ENCODE results near the gene GPRIN1.

GPRIN1 gene

GRCh38 chr5:176597417-176598389 is 12.3 kb downstream of the GPRIN1 start:
- Histone ChIP-seq H3K4me2 (no peak overlapping the region; the same call in 1 of the 2 replicates), H3K4me3 (IDR thresholded peaks at IDR 0.05; ENCODE audit: insufficient read depth, low read depth, low read length) (no peak overlapping the region), H4K20me1 (ENCODE audit: insufficient read depth) (no peaks in the 10 kb centered on the region), H2AFZ (ENCODE audit: low read depth) (no peak overlapping the region), H3K27me3 (ENCODE audit: insufficient read depth, low read depth) (no peaks in the 10 kb centered on the region), H3K27ac (no peak overlapping the region), H3K9ac (no peak overlapping the region), H3K4me1 (ENCODE audit: low read depth, poor library complexity, severe bottlenecking) (peaks cover 36% of the 10 kb centered on the region), H3K79me2 (ENCODE audit: insufficient read depth, low read depth) (peaks cover 12% of the 10 kb centered on the region; the same call in 1 of the 2 replicates), H3K36me3 (ENCODE audit: insufficient read depth) (no peaks in the 10 kb centered on the region)
- TF ChIP-seq, protein P1, sequence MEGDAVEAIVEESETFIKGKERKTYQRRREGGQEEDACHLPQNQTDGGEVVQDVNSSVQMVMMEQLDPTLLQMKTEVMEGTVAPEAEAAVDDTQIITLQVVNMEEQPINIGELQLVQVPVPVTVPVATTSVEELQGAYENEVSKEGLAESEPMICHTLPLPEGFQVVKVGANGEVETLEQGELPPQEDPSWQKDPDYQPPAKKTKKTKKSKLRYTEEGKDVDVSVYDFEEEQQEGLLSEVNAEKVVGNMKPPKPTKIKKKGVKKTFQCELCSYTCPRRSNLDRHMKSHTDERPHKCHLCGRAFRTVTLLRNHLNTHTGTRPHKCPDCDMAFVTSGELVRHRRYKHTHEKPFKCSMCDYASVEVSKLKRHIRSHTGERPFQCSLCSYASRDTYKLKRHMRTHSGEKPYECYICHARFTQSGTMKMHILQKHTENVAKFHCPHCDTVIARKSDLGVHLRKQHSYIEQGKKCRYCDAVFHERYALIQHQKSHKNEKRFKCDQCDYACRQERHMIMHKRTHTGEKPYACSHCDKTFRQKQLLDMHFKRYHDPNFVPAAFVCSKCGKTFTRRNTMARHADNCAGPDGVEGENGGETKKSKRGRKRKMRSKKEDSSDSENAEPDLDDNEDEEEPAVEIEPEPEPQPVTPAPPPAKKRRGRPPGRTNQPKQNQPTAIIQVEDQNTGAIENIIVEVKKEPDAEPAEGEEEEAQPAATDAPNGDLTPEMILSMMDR (conservative IDR thresholded peaks at IDR 0.05; ENCODE audit: low read depth, low read length) = no peak

DNA sequence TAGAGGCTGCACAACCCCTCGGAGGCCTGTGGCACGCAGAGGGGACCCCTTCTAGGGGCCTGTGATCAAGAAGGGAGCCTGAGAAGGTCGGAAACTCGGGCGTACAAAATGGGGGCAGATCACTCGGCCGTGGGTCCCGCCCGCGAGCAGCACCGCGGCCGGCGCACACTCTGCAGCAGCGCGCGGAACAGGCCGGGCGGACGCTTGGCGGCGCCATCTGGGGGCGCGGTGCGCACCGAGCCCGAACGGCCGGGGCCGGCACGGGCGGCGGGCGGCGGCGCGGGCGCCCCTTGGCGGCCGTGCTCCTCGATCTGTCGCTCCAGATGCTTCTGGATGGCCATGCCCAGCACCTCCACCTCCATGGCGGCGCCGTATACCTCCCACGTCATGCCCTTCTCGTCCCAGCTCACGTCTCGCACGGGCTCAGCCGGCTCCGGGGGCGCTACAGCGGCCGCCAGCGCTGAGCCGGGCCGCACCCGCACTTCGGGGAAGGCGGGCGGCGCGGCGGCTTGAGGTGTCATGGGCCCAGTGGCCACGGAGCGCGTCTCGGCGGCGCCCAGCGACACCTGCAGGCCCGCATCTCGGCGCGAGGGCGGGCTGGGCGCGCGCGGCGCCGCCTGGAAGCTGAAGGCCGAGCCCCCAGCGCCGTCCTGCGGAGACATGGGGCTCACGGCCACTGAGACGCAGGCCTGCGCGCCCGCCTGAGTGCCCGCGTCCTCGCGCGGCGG is 13.1 kb downstream of the GPRIN1 start:
- H3K4me2 ChIP-seq = no peak overlapping the region
- no peak overlapping the region for H3K27ac ChIP-seq
- no peaks in the 10 kb centered on the region for H3K36me3 ChIP-seq (ENCODE audit: insufficient read depth)
- no peak overlapping the region for H3K4me3 ChIP-seq (IDR thresholded peaks at IDR 0.05; ENCODE audit: insufficient read depth, low read depth, low read length)
- peaks cover 36% of the 10 kb centered on the region for H3K4me1 ChIP-seq (ENCODE audit: low read depth, poor library complexity, severe bottlenecking)
- TF ChIP-seq, protein P1 (conservative IDR thresholded peaks at IDR 0.05; ENCODE audit: low read depth, low read length) = no peak
- H4K20me1 ChIP-seq (ENCODE audit: insufficient read depth) = no peaks in the 10 kb centered on the region
- peaks cover 12% of the 10 kb centered on the region; the same call in 1 of the 2 replicates for H3K79me2 ChIP-seq (ENCODE audit: insufficient read depth, low read depth)
- H3K9ac ChIP-seq = no peak overlapping the region
- no peaks in the 10 kb centered on the region for H3K27me3 ChIP-seq (ENCODE audit: insufficient read depth, low read depth)
- no peak overlapping the region for H2AFZ ChIP-seq (ENCODE audit: low read depth)

- peaks cover 30% of the 10 kb centered on the region for H3K4me1 ChIP-seq (ENCODE audit: low read depth, poor library complexity, severe bottlenecking)
- H3K4me3 ChIP-seq (IDR thresholded peaks at IDR 0.05; ENCODE audit: insufficient read depth, low read depth, low read length) = no peak overlapping the region
- no peak overlapping the region for H3K9ac ChIP-seq
- no peak overlapping the region for H3K4me2 ChIP-seq
- H3K27ac ChIP-seq = no peak overlapping the region
- H3K36me3 ChIP-seq (ENCODE audit: insufficient read depth) = no peaks in the 10 kb centered on the region
- H2AFZ ChIP-seq (ENCODE audit: low read depth) = no peak overlapping the region
- TF ChIP-seq, protein P1 (conservative IDR thresholded peaks at IDR 0.05; ENCODE audit: low read depth, low read length) = no peak
- H3K79me2 ChIP-seq (ENCODE audit: insufficient read depth, low read depth) = peaks cover 12% of the 10 kb centered on the region; the same call in 1 of the 2 replicates
- no peaks in the 10 kb centered on the region for H4K20me1 ChIP-seq (ENCODE audit: insufficient read depth)
- H3K27me3 ChIP-seq (ENCODE audit: insufficient read depth, low read depth) = no peaks in the 10 kb centered on the region
Observed at GRCh38 chr5:176596069-176596644, 13.8 kb downstream of the GPRIN1 start.

DNA sequence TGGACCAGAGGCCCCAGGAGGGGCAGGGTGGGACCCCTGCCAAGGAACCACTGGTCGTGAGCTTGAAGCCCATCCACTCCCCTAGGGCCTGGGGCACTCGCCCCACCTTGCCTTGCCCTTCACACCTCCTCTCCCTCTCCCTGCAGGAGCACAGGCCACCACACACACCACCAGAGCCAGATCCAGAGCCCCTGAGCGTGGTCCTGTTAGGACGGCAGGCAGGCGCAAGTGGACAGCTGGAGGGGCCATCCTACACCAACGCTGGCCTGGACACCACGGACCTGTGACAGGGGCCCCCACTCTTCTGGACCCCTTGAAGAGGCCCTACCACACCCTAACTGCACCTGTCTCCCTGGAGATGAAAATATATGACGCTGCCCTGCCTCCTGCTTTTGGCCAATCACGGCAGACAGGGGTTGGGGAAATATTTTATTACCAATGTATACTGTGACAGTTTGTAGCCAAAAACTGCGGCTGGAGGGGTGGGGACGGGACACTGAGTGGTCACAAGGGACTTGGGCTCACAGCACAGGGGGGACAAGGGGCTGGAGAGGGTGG is 14.5 kb downstream of the GPRIN1 start:
- TF ChIP-seq, protein P1 (conservative IDR thresholded peaks at IDR 0.05; ENCODE audit: low read depth, low read length) = no peak
- Histone ChIP-seq H3K4me2 (no peak overlapping the region), H3K36me3 (ENCODE audit: insufficient read depth) (no peaks in the 10 kb centered on the region), H2AFZ (ENCODE audit: low read depth) (no peak overlapping the region), H3K4me3 (IDR thresholded peaks at IDR 0.05; ENCODE audit: insufficient read depth, low read depth, low read length) (no peak overlapping the region), H3K27me3 (ENCODE audit: insufficient read depth, low read depth) (no peaks in the 10 kb centered on the region), H3K79me2 (ENCODE audit: insufficient read depth, low read depth) (peaks cover 12% of the 10 kb centered on the region; the same call in 1 of the 2 replicates), H3K4me1 (ENCODE audit: low read depth, poor library complexity, severe bottlenecking) (peaks cover 23% of the 10 kb centered on the region), H3K9ac (no peak overlapping the region), H4K20me1 (ENCODE audit: insufficient read depth) (no peaks in the 10 kb centered on the region), H3K27ac (no peak overlapping the region)

Measured in KMS-11 (cell line).